Breast epithelium (tissue), 3 donors: ENCODE data around the gene KLF6.
A peak's percentile ranks its signal among the peaks of the same experiment; 100 is the strongest.

Experiments
- POLR2A ChIP-seq: fragments of 450-650 bp; IDR thresholded peaks from one replicate; pipeline ENCODE4 v1.6.1; 2016; ENCODE audit warnings: antibody characterized with exemption, mild to moderate bottlenecking, moderate library complexity
- TF ChIP-seq, protein P1 (sequence below), 3 donors: fragments of 450-650 bp; IDR thresholded peaks; one replicate each; pipeline ENCODE4 v1.5.1; 2016 to 2017; ENCODE audit warnings: antibody characterized with exemption in 3 of 3, mild to moderate bottlenecking in 3 of 3, moderate library complexity in 3 of 3

DNA sequence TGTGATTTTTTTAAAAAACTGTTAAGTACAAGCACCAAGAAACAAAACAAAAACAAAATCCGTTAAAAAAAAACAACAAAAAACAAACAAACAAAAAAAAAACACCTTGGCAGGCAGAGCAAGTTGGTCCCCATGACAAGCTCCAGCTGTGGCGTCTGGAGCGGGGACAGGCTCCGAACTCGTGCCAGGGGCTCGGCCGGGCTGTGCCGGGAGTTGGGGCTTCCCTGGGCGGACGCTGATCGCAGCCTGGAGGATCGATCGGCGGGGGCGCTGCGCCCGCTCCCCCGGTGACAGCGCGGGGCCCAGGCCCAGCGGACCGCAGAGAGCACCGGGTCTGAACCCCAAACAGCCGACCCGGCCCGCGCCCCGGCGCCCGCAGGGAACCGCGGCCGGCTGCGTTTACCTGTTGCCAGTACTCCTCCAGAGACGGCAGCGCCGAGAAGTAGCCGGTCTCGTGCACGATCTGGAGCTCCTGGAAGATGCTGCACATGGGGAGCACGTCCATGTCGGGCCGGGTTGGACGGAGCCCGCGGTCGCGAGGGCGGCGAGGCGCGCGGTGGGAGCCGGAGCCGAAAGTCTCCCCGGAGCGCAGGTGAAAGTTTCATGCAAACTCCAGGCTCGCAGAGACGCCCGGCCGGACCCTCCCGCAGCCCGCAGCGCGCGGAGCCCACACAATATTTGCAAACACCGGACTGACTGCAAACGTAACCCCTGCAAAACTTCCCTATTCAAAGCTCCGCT lies at the start of gene KLF6:
- TF ChIP-seq, protein P1, sequence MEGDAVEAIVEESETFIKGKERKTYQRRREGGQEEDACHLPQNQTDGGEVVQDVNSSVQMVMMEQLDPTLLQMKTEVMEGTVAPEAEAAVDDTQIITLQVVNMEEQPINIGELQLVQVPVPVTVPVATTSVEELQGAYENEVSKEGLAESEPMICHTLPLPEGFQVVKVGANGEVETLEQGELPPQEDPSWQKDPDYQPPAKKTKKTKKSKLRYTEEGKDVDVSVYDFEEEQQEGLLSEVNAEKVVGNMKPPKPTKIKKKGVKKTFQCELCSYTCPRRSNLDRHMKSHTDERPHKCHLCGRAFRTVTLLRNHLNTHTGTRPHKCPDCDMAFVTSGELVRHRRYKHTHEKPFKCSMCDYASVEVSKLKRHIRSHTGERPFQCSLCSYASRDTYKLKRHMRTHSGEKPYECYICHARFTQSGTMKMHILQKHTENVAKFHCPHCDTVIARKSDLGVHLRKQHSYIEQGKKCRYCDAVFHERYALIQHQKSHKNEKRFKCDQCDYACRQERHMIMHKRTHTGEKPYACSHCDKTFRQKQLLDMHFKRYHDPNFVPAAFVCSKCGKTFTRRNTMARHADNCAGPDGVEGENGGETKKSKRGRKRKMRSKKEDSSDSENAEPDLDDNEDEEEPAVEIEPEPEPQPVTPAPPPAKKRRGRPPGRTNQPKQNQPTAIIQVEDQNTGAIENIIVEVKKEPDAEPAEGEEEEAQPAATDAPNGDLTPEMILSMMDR (IDR thresholded peaks at IDR 0.05): no peak
- TF ChIP-seq POLR2A: peak; percentile 51
